ENCODE results near the gene SSRP1.

Gene SSRP1

DNA sequence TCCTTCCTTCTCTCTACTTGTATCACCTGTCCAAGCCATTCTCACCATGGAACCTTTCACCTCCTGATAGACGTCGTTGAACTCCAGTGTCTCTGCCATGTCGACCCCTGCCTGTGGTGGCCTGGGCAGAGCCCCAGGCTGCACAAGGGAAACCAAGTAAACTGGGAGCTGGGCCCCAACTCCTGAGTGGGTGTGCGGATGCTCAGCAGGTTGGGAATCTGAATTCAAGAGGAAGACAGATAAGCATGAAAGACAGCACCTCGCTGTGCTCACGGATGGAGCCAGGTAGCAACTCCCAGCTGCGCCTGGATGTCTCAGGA is 709 bp downstream of the SSRP1 start:
- no peak for DNase-seq

DNA sequence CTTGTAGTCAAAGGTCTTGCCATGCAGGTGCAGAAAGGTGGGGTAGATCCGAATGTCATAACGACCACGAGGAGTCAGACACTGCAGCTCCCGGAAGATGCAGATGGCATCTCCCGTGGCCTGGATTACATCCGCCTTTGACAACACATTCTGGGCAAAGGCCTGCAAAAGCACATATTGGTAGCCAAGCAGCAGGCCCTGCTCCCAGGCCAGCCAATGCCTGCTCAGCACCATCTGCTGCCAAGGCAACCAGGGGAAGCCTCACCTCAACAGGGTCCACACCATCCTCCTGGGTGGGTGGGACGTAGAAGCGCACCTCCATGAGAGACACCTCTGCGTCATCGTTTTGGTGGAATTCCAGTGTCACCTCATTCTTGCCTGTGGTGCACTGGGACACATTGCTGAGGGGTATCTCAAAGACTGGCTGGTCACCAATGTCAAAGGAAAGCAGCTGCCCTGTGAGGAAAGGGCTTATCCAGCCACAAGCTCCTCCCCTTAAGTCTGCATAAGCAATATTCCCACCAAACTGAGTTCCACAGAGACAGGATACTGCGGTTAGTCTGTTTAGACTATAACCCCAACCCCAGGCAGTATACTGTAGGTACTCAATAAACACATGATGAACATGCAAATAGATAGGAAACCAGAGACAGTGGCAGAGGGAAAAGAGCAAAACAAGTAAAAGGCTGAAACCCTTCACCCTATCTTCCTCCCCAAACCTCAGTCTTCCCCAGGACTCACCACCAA is 2.8 kb downstream of the SSRP1 start:
- DNase-seq, result no peak

DNA sequence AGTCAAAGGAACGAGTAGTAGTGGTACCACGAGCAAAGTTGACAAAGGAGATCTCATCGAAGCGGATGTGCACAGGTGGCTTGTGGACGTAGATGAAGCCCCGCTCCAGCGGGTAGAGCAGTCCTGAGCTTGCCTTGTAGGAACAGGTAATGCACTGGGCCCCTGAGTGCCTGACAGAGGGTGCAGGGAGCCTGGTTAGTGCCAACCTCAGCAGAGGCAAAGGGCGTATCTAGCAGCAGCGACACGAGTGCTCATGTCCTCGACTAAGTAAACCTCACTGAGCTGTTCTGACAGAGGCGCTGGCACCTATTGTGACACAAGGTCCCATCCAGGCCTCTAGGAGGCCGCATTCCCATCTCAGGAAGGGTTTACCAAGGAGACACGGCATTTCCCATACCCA is 4.0 kb downstream of the SSRP1 start:
- DNase-seq, result no peak

DNA sequence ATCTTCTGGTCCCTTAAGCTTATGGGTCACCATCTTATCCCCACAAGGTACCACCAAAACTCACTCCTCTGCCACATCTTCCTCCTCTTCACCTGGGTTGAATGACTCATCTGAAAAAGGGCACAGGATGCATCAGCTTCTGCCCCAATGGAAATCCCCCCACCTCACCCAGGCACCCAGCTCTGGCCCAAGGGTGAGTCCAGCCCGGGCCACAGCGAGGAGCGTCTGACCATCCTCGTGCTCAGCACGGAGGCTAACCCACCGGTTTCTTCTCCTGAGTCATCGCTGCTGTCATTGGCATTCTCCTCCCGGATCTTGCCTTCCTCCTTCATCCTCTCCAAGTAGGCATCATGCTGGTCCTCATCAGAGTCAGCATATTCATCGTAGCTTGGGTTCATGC is 5.7 kb downstream of the SSRP1 start:
- no peak for DNase-seq

DNA sequence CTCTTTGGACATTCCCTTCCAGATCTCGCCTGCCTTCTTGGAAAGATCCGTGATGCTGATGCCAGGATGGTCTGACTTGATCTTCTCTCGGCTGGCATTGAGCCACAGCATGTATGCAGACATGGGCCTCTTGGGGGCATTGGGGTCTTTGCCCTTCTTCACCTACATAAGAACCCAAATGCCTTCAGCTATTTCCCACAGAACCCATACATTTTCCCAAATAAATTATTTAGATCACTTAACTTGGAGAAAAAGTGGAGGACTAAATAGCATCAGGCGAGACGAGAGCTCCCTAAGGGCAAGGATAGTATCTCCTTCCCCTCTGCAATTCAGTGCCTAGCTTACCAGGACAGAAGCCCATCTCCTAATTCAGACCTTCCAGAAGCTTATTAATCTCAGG is 8.0 kb downstream of the SSRP1 start:
- DNase-seq, result no peak

DNA sequence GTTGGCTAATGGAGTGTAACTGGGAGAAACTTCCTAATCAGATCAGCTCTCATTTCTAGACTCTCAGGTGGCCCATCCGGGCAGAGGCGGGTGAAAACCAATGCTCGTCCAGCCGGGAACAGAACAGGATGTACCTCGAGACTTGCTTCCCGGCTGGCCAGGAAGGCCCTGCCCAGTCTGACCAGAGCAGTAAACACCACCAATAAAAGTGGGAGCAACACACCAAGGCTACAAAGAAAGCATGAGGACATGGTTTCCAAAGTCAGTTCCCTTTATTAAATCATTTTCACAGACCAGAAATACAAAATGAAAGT is 10.0 kb downstream of the SSRP1 start:
- no peak for DNase-seq

DNA sequence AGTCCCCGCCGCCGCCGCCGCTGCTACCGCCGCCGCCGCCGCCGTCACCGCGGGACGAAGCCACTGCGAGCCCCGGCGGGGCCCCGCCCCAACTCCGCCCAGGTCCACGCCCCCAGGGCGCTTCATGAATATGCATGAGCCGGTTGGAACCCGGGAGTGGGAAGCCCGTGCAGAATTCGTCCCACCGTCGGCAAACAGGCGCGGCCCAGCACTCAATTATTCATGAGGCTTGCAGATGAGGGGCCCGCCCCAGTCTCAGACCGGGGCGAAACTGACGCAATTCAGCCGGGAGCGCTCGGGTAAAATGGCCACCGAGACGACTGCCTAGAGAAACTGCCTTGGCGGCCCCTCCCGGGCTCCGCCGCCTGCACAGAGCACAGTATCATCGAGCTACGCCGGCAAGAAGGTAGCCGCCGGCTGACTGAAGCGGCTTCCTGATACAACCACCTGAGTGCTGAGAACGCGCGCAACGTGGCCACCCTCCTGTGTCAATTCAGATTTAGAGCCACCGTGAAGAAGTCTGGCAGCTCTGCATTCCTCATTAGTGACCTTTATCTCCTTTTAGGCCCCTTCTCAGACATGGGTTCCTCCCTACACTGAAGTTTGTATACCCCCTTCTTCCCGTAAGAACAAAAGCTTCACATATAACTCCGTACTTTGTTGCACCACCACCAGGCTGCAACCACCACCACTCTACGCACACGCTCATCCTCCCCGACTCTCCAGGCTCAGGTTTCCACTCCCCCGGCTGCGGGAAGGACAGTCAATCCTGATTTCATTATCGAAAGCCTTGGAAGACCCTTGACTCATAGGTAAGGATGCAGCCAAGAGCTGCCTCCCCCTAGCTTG is 10.6 kb downstream of the SSRP1 start, which contains the start of gene TNKS1BP1:
Gene TNKS1BP1, minus strand, starts transcription at position 67 of the 849 bp plus-strand sequence. CDS start 3,067 bp downstream, outside the sequence.
- peak; percentile 84 for DNase-seq

DNA sequence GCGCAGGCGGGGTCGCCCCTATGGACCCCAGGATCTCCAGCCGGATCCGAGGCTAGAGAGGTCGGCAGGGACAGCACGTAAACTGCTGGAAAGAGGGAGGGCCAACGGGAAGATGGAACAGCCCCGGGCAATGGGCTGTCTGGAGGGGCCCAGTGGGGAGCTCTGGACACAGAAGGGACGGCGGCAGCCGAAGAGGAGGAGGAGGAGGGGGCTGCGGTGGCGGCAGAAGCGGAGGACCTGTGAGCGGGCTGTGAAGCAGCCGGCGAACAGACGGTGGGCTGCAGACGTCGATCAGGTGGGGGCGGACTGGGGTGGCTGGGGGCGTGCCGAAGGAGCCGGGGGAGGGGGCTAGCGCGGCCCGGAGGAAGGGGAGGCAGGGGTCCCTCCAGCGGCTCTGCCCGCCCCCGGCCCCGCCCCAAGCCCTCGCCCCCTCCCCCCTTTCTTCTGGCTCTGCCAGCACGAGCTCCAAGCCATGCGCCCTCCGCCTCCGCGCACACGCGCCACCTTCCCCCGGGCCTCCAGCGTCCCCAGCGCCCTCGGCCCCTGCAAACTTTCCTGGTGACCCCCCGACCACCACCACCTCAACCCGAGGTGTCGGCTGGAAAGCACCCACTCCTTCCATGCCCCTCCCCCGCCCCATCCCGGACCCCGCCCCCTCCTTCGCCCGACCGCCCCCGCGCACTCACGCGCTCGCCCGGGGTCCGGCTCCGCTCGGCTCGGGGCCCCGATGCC is 11.4 kb downstream of the SSRP1 start:
- DNase-seq, result peak; percentile 18

DNA sequence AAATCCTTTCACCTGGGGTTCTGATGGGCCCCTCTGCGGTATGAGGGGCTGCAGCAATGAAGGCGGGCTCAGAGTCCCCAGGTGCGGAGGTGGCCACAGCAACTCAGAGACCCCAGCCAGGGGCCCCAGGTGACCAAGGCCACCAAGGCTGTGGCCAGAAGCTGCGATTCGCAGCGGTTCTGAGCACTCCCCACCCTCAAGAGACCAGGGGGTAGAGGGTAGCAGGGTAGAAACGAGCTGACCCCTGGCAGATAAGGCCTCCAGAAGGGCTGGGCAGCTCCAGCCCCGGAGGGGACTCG is 11.9 kb downstream of the SSRP1 start:
- no peak for DNase-seq

DNA sequence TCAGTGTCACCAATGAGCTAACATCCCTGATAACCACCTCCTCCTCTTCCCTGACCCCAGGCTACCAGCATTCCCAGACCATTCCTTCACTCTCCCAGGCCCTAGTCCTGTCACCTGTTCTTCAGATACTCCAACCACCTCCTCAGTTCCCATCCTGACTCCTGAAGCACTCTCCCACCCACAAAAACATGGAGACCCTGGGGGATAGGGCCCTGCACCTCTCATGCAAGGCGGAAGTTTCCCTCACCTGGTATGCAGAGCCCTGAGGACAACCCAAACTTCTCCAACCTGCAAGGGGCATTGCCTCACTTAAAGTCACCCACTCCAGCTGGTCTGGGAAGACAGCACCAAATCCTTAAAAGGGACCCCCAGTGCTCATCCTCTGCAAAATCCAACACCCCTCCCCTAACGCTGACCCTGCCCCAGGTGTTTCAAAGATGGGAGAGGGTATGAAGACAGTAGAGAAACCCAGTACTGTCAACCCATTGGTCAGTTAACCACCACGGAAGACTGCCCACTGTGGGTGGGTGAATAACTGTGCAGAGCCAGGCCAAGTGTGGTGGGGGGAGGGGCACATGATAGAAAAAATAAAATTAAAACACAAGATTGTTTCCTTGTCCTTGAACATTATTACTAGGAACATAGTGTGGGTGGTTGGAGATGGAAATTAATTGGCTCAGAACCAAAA is 12.4 kb downstream of the SSRP1 start:
- no peak for DNase-seq

DNA sequence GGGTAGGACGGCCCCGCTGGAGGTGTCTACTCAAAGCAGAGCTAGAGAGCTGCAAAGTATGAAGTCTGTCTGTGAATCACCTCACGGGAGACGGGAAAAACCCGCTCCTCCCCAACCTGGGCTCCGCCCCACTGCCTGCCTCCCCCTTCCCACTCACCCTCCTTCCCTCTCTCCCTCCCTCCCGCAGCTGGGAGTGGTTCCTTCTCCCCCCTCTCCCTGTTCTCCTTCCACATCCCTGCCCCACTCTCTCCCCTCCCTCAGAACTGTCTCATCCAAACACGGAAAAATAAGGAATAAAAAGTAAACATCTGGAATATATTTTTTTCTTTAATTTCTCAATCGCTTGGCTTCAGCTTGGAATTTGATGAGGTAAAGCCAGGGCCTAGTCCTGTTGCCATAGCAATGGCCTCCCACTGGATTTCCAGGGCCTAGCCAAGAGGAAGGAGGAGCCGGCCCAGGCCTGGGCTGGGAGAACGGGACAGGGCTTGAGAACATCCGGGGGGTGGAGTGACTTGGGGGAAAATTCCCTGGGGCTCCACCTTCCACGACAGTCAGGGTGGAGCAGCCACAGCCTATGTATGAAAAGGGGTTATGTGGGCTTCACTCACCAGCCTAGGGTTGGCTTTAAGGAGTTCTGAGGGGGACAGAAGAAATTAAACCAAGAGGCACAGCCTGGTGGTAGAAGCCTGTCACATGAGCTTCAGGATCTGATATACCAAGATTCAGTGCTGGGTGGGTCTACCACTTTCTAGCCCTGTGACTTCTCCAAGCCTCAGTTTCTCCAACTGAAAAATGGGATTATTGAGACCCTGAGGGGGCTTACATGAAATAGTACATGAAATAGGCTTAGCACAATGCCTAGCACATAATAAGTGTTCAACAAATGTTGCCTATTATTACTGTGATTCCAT is 13.2 kb downstream of the SSRP1 start:
- DNase-seq, result no peak

DNA sequence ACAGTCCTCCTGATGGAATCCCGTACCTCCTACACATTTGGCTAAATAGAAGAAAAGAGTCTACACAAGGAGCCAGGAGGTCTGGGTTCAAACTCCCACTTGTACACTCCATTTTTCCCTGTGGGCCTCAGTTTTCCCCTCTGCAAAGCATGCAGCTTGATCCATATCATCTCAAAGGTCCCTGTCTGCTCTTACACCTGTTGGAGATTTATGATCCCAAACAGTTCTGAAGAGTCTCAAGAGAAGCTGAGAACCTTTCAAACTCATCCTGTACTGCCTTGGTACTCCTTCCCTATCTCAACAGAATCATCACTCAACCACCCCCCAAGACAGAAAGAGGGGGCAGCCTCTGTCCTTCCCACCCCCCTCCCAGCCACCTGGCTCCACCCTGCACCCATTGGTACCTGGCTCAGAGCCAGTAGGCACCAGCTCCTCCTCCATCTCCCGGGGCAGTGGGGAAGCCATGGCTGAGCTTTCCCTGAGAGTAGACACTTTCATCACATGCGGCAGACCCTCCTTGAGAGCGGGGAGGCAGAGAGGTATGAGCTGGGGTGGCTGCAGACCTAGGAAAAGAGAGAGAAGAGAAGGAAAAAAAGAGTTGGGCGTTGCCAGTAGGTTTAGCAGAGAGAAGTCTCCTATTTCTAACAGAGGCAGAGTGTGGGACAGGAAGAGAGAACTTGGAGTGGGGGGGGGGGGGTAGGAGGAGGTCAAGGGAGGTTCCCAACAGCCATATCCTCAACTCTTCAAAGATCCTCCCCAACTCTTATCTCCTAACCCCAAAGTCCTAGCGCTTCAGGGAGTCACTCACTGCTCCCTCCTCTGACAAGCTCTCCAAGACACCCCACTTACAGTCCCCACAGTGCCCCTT is 14.1 kb downstream of the SSRP1 start:
- DNase-seq, result no peak

DNA sequence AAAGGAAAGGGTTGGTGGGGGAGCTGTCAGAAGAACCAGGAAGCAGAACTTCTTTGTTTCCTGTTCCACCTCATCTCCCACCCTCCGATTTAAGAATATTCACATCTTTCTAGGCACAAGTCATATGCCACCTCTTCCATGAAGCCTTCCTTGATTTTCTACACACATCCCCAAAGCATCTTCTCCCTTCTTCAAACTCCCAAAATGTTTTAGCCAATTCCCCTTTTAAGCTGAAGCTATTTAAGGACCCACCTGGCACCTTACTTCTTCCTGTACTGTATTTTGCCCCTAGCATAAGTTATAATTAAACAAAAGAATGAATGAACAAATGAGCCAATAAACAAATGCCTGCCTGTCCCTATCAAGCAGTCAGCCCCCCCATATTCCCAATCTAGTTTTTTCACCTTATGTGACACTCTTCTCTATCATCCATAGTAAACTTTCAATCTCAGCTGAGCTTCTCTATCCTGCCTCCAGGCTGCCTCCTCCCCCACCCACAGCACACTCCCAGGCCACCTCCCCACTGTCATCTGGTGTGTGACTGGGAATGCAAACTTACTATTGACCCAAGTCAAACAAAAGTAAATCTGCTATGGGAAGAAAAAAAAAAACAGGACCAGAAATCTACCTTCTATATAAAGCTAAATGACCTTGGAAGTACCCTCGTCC is 14.8 kb downstream of the SSRP1 start:
- DNase-seq, result no peak

DNA sequence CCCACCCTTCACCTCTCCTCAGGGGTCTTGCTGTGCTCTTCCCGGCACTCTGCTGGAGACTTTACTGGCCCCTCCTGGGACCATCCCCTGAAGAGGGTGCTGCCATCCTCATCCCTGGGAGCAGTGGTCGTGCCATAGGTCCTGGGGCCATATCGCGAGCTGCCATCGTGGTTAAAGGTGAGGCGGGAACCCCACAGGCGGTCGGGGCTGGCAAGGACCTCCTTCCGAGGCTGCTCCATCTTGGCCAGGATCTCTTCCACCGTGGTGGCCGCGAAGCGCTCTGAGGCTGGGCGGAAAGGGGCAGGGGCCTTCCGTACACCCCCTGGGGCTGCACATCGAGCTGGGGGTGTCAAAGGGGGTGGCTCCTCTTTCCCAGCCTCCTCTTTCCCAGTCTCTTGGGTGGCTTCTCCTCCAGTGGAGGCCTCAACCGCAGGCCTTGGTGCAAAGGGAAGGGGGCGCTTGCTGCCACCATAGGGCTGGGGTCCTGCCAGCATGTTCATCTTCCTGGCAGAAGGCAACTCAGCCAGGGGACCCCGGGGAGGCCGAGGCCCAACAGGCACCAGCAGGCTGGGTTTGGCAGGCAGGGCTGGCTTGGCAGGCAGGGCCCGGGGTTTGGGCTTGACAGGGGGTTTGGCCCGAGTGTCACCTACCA is 15.5 kb downstream of the SSRP1 start:
- no peak for DNase-seq

DNA sequence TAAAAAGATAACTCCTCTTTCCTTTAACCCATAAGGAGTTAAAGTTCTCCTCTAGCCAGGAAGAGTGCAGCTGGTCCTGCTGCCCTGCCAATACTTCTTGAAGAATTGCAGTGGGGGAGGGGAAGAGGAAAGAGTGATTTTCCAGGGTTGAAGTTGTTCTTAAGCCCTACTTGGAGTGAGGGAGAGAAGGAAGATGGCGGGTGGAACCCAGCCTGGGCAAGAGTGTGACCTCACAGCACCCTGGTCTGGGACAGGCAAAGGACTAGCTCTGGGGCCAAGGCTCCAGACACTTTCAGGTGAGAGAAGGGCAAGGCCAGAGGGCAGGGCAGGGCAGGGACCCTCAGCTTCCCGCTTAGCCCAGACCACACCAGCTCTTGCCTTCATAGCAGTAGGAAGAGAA is 17.5 kb downstream of the SSRP1 start:
- no peak for DNase-seq

DNA sequence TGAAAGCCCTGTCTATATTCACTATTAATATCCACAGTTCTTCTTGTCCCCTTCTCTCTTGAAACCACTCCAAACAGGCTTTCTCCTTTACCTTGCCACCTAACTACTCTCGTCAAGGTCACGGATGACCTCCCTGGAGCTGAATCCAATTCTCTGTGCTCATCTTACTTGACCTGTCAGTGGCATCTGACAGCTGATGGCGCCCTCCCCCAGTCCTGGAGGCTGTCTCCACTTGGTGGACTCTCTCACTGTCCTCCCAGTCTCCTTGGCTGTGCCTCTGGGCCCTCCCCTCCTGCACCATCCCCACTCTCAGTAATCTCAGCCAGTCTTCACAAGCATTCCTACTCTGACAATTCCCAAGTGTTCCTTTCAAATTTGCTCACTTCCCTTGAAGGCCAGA is 19.7 kb downstream of the SSRP1 start:
- no peak for DNase-seq

DNA sequence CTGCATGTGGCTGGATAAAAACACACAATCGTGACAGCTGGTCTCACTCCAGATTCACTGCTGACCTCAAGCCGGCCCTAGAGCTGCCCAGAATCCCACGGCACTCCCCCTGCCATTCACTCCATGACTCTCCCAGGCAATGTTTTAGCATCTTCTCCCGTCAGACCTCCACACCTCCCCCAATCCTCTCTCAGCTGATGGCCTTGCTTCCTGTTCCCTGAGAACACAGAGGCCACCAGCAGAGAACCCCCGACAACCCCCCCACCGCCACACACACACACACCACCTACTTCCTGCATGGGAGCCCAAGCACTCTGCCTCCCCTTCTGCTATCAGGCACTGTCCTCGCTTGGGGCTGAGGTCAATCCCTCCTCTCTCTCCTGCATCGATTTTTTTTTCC is 20.2 kb downstream of the SSRP1 start:
- DNase-seq, result no peak

DNA sequence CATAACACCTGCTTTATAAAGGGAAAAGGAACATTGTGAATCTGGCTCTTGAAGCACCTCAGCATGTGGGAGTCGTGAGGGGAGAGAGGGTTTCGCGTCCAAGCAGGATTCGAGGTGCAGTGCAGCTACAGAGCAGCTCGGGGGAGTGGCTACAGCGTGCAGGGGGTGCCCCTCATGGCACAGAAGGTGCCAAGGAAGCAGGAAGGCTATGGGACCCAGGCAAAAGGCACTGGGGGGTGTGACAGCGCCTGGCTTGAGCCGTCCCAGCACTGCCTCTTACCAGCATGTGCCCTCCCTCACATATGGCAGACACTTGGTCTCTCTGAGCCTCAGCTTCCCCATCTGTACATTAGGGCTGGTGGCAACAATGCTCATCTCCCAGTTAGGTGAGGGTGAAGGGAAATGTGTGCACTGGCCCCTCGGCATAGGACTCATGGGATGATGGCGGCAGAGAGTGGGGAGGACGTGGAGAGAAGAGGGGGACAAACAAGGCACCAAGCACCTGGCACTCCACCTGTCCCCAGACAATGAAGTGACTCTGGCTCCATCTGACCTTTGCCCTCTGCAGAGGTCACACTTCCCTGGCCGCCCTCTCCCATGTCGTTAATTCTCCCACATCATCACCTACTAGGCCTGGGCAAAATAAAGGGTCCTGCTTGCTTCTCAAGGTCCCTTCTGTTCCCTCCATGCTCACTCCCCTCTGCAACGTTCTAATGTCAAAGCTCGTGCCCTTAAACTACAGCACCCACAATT is 21.3 kb downstream of the SSRP1 start:
- DNase-seq, result no peak

DNA sequence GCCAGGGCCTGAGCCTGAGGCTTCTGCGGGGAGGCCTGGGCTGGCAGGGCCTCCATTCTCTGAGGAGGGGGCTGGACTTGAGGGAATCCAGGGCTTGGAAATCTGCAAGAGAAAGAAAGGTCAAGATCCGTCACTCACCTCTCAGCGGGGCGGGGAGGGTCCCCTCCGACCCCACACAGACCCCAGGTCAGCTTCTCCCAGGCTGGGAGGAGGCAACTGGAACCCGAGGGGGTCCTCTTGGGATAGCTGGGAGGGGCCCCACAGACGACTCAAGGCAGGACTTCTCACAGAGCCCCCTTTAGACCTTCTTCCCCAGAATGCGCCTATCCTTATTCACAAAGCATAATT is 21.9 kb downstream of the SSRP1 start:
- DNase-seq, result no peak

Data from activated gamma-delta T cell treated with Interleukin-2 at 50 U/mL for 16 hours (primary cell).